TTC549 (cell line): ENCODE measurements around the gene CEND1.

Experiments
- FAIRE-seq: peaks from 2 replicates; lab custom pipeline; 2012; peaks lifted over from hg19 to GRCh38; lab: Jason Lieb, UNC

CEND1 gene

GRCh38 chr11:827146-827896 is 37.4 kb upstream of the CEND1 start:
- no peak for FAIRE-seq

DNA sequence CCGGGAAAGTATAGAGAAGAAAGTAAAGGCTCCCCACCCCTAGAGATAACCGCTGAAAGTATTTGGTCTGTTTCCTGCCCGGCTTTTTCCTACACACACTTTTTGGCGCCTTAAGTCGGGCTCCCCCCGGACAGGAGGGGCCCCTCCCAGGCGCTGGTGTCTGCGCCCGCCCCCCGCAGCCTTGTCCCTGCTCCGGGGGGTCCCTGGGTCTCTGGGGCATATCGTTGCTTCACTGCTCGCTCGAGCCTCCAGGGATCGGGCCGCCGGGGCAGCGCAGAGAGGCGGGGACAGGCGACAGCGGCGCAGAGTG is 36.9 kb upstream of the CEND1 start:
- FAIRE-seq = no peak

DNA sequence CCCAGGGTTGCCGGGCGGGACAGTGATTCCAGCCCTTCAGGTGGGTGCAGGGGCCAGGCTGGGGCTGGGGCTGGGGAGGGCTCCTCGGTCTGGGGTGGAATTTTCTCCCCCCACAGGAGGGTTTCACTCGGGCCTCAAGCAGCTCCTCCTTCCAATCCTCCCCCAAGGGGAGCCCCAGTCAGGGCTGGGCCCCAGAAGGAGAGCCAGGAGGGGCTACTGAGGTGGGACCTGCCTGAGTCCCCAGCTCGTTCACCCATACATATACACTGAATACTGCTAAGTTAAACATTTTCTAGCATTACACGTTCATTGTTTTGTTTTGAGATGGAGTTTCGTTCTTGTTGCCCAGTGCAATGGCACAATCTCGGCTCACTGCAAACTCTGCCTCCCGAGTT is 36.3 kb upstream of the CEND1 start:
- FAIRE-seq = no peak

GRCh38 chr11:825366-826226 is 35.7 kb upstream of the CEND1 start:
- FAIRE-seq = no peak

GRCh38 chr11:824942-825341 is 35.1 kb upstream of the CEND1 start:
- FAIRE-seq = no peak

DNA sequence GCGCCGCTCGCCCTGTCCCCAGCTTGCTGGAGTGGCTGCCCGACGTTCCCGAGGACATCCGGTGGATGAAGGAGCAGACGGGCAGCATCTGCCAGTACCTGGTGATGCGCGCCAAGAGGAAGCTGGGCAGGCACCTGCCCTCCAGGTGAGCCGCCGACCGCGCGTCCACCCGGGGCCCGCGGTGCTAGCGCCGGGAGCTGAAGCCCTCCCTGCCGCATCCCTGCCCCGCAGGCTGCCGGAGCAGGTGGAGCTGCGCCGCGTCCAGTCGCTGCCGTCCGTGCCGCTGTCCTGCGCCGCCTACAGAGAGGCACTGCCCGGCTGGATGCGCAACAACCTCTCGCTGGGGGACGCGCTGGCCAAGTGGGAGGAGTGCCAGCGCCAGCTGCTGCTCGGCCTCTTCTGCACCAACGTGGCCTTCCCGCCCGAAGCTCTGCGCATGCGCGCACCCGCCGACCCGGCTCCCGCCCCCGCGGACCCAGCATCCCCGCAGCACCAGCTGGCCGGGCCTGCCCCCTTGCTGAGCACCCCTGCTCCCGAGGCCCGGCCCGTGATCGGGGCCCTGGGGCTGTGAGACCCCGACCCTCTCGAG is 34.5 kb upstream of the CEND1 start:
- FAIRE-seq = no peak

- no peak for FAIRE-seq
These were observed 33.8 kb upstream of the CEND1 start for GRCh38 chr11:823441-824291.

GRCh38 chr11:821512-822371 is 31.9 kb upstream of the CEND1 start:
- no peak for FAIRE-seq

GRCh38 chr11:820655-821511 is 31.0 kb upstream of the CEND1 start:
- no peak for FAIRE-seq

DNA sequence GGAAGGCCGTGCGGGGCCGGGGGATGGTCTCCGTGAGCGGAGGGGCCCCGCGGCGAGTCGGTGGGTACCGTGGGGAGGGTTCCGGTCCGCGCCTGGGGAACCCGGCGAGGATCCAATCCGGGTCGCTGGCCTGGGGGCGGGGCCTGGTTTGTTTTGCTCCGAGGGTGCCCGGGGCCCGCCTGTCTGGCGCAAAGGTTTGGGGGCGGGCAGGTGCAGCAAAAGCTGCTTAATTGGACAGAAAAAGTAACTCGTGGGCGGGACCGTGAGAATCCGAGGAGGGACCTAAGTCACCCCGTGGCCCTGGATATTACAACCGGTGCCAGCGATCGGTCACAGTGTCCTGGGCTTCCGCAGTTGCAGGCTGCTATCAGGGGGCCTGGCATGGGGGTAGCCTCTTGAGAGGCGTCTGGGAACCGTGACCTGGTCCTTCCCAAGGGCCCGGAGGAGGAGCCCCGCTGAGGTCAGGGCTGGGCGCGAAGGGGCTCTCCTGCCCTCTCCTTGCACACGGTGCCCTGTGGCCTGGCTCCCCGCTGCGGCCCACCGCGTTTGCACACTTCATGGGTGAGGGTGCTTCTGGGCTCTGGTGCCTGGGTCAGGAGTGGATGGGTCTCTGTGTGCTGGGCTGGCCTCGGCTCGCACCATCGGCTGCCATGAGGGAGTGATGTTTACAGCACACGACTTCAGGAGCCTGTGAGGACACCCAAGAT is 30.2 kb upstream of the CEND1 start:
- FAIRE-seq = no peak

DNA sequence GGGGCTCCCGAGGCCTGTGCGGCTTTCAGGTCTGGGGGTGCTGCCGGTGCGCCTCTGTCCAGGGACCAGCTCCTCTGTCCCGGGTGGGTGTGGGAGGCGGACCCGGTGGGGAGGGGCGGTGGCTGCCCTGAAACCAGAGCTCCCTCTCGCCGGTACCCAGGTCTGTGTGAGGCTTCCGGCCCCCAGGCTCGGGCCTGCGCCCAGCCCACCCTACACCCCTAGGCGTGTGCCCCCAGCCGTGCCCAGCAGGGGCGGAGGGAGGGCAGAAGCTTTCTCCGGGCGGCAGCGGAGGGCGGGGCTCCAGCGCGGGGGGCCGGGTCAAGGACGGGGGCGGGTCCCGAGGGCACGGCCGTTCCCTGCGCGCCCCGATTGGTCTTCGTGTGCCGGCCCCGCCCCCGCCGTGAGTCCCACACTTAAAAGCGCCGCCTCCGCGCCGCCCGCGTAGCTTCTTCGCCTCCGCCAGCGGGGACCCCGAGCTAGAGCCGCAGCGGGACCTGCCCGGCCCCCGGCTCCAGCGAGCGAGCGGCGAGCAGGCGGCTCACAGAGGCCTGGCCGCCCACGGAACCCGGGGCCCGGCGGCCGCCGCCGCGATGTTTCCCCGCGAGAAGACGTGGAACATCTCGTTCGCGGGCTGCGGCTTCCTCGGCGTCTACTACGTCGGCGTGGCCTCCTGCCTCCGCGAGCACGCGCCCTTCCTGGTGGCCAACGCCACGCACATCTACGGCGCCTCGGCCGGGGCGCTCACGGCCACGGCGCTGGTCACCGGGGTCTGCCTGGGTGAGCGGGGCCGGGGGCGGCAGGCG is 29.4 kb upstream of the CEND1 start:
- FAIRE-seq = no peak

GRCh38 chr11:818396-819128 is 28.7 kb upstream of the CEND1 start, which contains the start of gene PNPLA2:
Gene PNPLA2 (plus strand): TSS chr11:818914. CDS start chr11:819719, 805 bp downstream.
- no peak for FAIRE-seq

DNA sequence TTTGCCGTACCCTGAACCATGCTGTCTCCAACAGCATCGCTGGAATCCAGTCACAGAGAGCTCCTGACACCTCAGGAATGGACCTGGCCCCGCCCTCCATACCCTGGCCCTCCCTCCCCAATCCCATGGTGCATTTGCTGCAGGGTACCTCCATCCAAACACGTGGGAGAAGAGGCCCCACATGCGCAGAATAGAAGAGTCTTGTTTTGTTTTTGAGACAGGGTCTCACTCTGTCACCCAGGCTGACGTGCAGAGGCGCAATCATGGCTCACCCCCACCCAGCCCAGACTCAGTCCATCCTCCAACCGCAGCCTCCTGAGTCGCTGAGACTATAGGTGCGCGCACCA is 26.5 kb upstream of the CEND1 start:
- no peak for FAIRE-seq

GRCh38 chr11:815675-816432 is 26.0 kb upstream of the CEND1 start:
- FAIRE-seq = no peak

GRCh38 chr11:813456-814096 is 23.7 kb upstream of the CEND1 start:
- no peak for FAIRE-seq

GRCh38 chr11:813072-813455 is 23.2 kb upstream of the CEND1 start:
- no peak for FAIRE-seq

DNA sequence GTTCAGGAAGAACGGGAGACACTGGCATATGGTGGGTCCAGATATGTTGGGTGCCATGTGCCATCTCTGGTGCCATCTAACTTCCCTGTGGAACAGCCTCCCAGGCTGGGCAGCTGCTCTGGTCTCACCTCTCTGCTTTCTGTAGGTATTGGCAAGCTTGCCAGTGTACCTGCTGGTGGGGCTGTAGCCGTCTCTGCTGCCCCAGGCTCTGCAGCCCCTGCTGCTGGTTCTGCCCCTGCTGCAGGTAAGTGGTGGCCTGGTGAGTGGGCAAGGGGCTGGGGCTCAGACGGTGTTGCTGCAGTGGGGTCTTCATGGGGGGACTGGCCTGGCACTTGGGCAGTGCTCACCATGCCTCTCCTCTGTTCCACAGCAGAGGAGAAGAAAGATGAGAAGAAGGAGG is 22.5 kb upstream of the CEND1 start:
- no peak for FAIRE-seq
